Upper lobe of left lung (tissue), 6 donors: ENCODE data around the gene PLA2G2C. TPM values are rescaled to one million over a fixed set of nuclear protein-coding genes. Genes with fewer than 3 reads are reported as not detected.

ENCODE experiments used
- ATAC-seq, 2 donors: fragments of 200-7000 bp; cut with Tn5 transposase; one replicate each; pipeline ENCODE4 v1.9.1; 2022; ENCODE audit warnings: mild to moderate bottlenecking in 2 of 2, moderate library complexity in 2 of 2; ENCODE audit not compliant: low FRiP score in 2 of 2
- DNase-seq, 2 donors: peaks; one replicate each; pipeline ENCODE4 v3.0.0-alpha.2; 2019 to 2020
- H3K27ac ChIP-seq, 4 donors: fragments of 200-600 bp; sonication (generic); one replicate each; pipeline ENCODE4 v1.5.1; 2016 to 2019
- H3K27me3 ChIP-seq, 4 donors: fragments of 200-600 bp; sonication (generic); one replicate each; pipeline ENCODE4 v1.5.1; 2017 to 2019
- H3K36me3 ChIP-seq, 4 donors: fragments of 200-600 bp; sonication (generic); one replicate each; pipeline ENCODE4 v1.5.1; 2016 to 2019
- H3K4me1 ChIP-seq, 4 donors: fragments of 200-600 bp; sonication (generic); one replicate each; pipeline ENCODE4 v1.5.1; 2018 to 2019
- H3K4me3 ChIP-seq, 4 donors: fragments of 200-600 bp; sonication (generic); one replicate each; pipeline ENCODE4 v1.5.1; 2017 to 2019; ENCODE audit warnings: mild to moderate bottlenecking in 2 of 4, moderate library complexity in 1 of 4
- H3K9me3 ChIP-seq, 4 donors: fragments of 200-600 bp; sonication (generic); one replicate each; pipeline ENCODE4 v1.5.1; 2018 to 2019
- EP300 ChIP-seq, 4 donors: sonication (generic); formaldehyde crosslinking; IDR thresholded peaks; one replicate each; pipeline ENCODE4 v1.5.1; 2017; ENCODE audit warnings: antibody characterized with exemption in 4 of 4, control low read depth in 2 of 4
- POLR2A ChIP-seq, 4 donors: fragments of 450-650 bp; IDR thresholded peaks; one replicate each; pipeline ENCODE4 v1.5.1; 2016 to 2017; ENCODE audit warnings: antibody characterized with exemption in 4 of 4, mild to moderate bottlenecking in 2 of 4
- POLR2AphosphoS5 ChIP-seq, 2 donors: sonication (generic); formaldehyde crosslinking; IDR thresholded peaks; one replicate each; pipeline ENCODE4 v1.5.1; 2017; ENCODE audit warnings: antibody characterized with exemption in 2 of 2
- WGBS, 2 donors: methylation state at CpG; one replicate each; pipeline ENCODE4 v1.1.5; 2017 to 2018; 5-methylcytosine and 5-hydroxymethylcytosine counted together
- total RNA-seq, 6 donors: library from RNA; depleted of rRNA in 4 of 6; stranded (reverse); fragments of >200 nt in 4 of 6; gene quantifications; one replicate each; pipeline versions ENCODE4 v1.1.0 to v1.2.1, GENCODE V29; 2016 to 2021
- TF ChIP-seq, protein P1 (sequence below), 6 experiments: fragments of 450-650 bp in 4 of 6; fragments of 200-600 bp in 2 of 6; sonication (generic) in 2 of 6; IDR thresholded peaks; one replicate each; pipeline ENCODE4 v1.5.1; 2016 to 2019; ENCODE audit warnings: antibody characterized with exemption in 6 of 6
- donor health status: DM: no; HTN: no; CAD: no; lungs with moderate emphysema.
- donor health status: DM: no; HTN: yes; CAD: no; lungs with severe emphysema.

Gene PLA2G2C
- total RNA-seq, 6 donors from 2014 or later, result 0.30 TPM; not detected in 5

DNA sequence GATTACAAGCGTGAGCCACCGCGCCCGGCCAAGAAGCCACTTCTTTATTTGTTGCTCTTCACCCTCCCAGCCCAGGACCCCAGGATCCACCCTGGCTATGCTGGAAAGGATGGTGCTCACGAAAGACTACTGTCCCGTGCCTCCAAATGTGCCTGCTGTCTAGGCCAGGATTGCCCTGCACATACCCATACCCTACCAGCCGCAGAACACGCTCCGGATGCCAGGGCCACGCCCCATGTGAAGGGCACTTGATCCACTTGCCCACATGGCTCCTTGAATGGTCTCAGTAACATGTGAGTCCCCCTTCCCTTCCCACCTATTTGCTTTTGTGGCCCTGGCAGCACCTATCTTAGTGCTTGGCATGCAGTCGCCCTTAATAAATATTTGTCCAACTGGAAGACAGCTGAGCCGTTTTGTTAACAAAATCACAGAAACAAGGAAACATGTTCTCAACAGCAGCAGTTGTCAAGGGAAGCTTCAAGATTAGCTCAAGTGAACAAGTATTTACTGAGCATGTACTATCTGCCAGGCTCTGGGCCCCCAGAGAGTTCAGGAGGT, 14.2 kb downstream of the PLA2G2C start:
- TF ChIP-seq, protein P1, sequence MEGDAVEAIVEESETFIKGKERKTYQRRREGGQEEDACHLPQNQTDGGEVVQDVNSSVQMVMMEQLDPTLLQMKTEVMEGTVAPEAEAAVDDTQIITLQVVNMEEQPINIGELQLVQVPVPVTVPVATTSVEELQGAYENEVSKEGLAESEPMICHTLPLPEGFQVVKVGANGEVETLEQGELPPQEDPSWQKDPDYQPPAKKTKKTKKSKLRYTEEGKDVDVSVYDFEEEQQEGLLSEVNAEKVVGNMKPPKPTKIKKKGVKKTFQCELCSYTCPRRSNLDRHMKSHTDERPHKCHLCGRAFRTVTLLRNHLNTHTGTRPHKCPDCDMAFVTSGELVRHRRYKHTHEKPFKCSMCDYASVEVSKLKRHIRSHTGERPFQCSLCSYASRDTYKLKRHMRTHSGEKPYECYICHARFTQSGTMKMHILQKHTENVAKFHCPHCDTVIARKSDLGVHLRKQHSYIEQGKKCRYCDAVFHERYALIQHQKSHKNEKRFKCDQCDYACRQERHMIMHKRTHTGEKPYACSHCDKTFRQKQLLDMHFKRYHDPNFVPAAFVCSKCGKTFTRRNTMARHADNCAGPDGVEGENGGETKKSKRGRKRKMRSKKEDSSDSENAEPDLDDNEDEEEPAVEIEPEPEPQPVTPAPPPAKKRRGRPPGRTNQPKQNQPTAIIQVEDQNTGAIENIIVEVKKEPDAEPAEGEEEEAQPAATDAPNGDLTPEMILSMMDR (IDR thresholded peaks at IDR 0.05), result no peak
- TF ChIP-seq POLR2A (IDR thresholded peaks at IDR 0.05) (no peak), EP300 (IDR thresholded peaks at IDR 0.05) (no peak), POLR2AphosphoS5 (IDR thresholded peaks at IDR 0.05) (no peak)
- Histone ChIP-seq H3K27ac (no peak overlapping the region), H3K27me3 (no peaks in the 10 kb centered on the region), H3K4me1 (no peaks in the 10 kb centered on the region), H3K4me3 (no peak overlapping the region), H3K36me3 (no peaks in the 10 kb centered on the region), H3K9me3 (no peaks in the 10 kb centered on the region)
- 83% methylated on average over 8 to 12 of the region's 12 CpGs for WGBS, 2 donors
- peak; percentile 56 to 61 for DNase-seq
- ATAC-seq, result peak in 1 of 2 donors; percentile 21

DNA sequence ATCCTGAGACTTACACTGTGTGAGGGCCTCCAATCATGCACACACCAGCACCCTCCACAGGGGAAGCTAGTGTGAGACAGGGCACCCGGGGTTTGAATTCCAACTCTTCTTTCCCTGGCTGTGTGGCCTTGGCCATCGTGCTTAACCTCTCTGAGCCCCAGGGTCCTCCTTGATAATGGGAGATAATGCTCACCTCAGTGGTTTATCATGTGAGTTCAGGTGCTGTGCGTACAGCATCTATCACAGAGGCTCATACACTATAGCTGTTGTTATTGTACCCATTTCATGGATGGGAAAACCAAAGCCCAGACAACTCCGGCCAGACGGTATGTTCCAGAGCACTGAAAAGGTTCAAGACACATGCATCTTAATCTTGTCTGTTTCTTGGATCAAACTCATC, 16.4 kb downstream of the PLA2G2C start:
- Histone ChIP-seq H3K4me1 (peaks cover 0 to 10% (median 4%) of the 10 kb centered on the region in 4 donors), H3K27me3 (no peaks in the 10 kb centered on the region), H3K9me3 (no peaks in the 10 kb centered on the region), H3K4me3 (no peak overlapping the region), H3K36me3 (no peaks in the 10 kb centered on the region), H3K27ac (no peak overlapping the region)
- 95 to 96% methylated on average over 5 of the region's 5 CpGs for WGBS, 2 donors
- no peak for DNase-seq
- no peak for ATAC-seq
- TF ChIP-seq POLR2AphosphoS5 (IDR thresholded peaks at IDR 0.05) (no peak), POLR2A (IDR thresholded peaks at IDR 0.05) (no peak), EP300 (IDR thresholded peaks at IDR 0.05) (no peak)
- TF ChIP-seq, protein P1 (IDR thresholded peaks at IDR 0.05), result no peak

DNA sequence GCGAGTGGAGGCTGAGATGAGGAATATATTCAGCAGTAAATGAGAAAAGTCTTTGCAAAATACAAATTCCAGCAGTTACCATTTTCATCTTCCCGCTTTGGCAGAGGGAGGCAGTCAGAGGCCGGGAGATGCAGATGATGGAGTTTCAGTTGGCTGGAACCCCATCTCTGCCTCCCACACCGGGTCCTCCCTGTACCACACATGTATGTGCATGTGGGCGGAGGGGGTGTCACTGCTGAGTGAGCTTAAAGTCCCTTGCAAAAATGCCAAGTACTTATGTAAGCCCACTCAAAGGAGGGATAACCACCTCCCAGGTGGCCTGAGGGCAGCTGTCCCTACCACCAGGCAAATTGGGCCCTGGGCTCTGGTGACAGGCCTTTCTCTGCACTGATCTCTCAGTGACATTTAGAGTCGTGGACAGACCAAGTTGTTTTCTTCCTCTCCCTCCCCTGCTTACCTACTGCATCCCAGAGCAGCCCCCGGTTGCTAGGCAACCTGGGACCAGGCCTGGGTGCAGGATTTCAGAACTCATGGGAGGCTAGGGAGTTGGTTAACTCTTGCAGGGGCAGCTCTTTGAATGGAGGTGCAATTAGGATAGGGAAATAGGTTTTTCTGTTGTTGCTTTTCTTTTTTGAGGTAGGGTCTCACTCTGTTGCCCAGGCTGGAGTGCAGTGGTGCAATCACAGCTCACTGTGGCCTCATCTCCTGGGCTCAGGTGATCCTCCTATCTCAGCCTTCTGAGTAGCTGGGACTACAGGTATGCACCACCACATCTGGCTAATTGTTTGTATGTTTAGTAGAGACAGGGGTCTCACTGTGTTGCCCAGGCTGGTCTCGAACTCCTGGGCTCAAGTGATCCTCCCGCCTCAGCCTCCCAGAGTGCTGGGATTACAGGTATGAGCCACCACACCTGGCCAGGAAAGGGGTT, 17.5 kb downstream of the PLA2G2C start:
- Histone ChIP-seq H3K27me3 (no peaks in the 10 kb centered on the region), H3K9me3 (no peaks in the 10 kb centered on the region), H3K27ac (no peak overlapping the region), H3K4me1 (peaks cover 0 to 15% (median 10%) of the 10 kb centered on the region in 4 donors), H3K36me3 (no peaks in the 10 kb centered on the region), H3K4me3 (no peak overlapping the region)
- DNase-seq, result no peak
- TF ChIP-seq EP300 (IDR thresholded peaks at IDR 0.05) (no peak), POLR2A (IDR thresholded peaks at IDR 0.05) (no peak), POLR2AphosphoS5 (IDR thresholded peaks at IDR 0.05) (no peak)
- TF ChIP-seq, protein P1 (IDR thresholded peaks at IDR 0.05), result no peak
- WGBS, 2 donors, result 74 to 83% methylated on average over 7 to 9 of the region's 9 CpGs
- ATAC-seq, result no peak

DNA sequence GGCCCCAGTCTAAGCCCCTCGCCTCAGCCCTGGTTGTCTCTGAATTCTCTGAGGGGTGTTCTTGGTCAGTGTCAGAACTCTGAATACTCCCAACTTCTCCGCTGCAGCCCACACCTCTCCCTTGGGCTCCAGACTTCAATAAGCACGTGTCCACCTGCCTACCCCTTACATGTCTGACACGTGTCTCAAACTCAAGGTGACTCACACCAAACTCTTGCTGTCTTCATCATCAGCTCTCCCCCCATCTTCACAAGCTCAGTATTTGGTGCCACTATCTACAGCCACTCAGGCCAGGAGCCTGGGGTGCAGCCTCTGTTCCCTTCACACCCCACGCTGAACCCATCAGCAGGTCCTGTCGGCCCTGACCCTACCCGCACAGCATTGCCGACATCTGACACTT, 19.2 kb downstream of the PLA2G2C start:
- no peak for DNase-seq
- no peak overlapping the region for H3K4me3 ChIP-seq
- TF ChIP-seq POLR2A (IDR thresholded peaks at IDR 0.05) (no peak), EP300 (IDR thresholded peaks at IDR 0.05) (no peak), POLR2AphosphoS5 (IDR thresholded peaks at IDR 0.05) (no peak)
- TF ChIP-seq, protein P1 (IDR thresholded peaks at IDR 0.05), result no peak
- WGBS, 2 donors, result 92 to 94% methylated on average over 8 of the region's 8 CpGs
- H3K36me3 ChIP-seq, result no peaks in the 10 kb centered on the region
- no peaks in the 10 kb centered on the region for H3K27me3 ChIP-seq
- peaks cover 0 to 4% (median under 1%) of the 10 kb centered on the region in 4 donors for H3K9me3 ChIP-seq
- ATAC-seq, result no peak
- no peak overlapping the region for H3K27ac ChIP-seq
- H3K4me1 ChIP-seq, result peaks cover 0 to 15% (median 10%) of the 10 kb centered on the region in 4 donors
